GM19099 (cell line): ENCODE results near the gene FDPS.

ENCODE experiments used
- POLR2A ChIP-seq: IDR thresholded peaks from 3 replicates; pipeline ENCODE4 v1.6.1; 2011; ENCODE audit warnings: low read depth; ENCODE audit not compliant: insufficient read length; ENCODE audit errors: extremely low read depth

Gene FDPS

GRCh38 chr1:155278689-155279160 is 29.9 kb upstream of the FDPS start:
- no peak for TF ChIP-seq POLR2A

- TF ChIP-seq POLR2A, result no peak
These were observed 29.4 kb upstream of the FDPS start for GRCh38 chr1:155279268-155279667.

GRCh38 chr1:155282488-155283091 is 26.1 kb upstream of the FDPS start:
- no peak for TF ChIP-seq POLR2A

- no peak for TF ChIP-seq POLR2A
These were observed 24.2 kb upstream of the FDPS start for GRCh38 chr1:155284476-155284875.

GRCh38 chr1:155285063-155285462 is 23.6 kb upstream of the FDPS start:
- TF ChIP-seq POLR2A, result no peak

GRCh38 chr1:155285631-155286044 is 23.0 kb upstream of the FDPS start:
- no peak for TF ChIP-seq POLR2A

GRCh38 chr1:155286544-155286943 is 22.1 kb upstream of the FDPS start:
- no peak for TF ChIP-seq POLR2A

GRCh38 chr1:155287987-155288543 is 20.6 kb upstream of the FDPS start:
- TF ChIP-seq POLR2A, result no peak

GRCh38 chr1:155293086-155293749 is 15.4 kb upstream of the FDPS start:
- TF ChIP-seq POLR2A, result no peak

- no peak for TF ChIP-seq POLR2A
These were observed 14.0 kb upstream of the FDPS start for GRCh38 chr1:155294520-155295182.

GRCh38 chr1:155295183-155295941 is 13.3 kb upstream of the FDPS start:
- no peak for TF ChIP-seq POLR2A

- no peak for TF ChIP-seq POLR2A
These were observed 12.8 kb upstream of the FDPS start for GRCh38 chr1:155295942-155296267.

GRCh38 chr1:155296661-155297060 is 12.0 kb upstream of the FDPS start:
- TF ChIP-seq POLR2A, result no peak

- no peak for TF ChIP-seq POLR2A
These were observed 11.3 kb upstream of the FDPS start for GRCh38 chr1:155297384-155297783.

- no peak for TF ChIP-seq POLR2A
These were observed 8.6 kb upstream of the FDPS start for GRCh38 chr1:155300024-155300423.

GRCh38 chr1:155300553-155301329 is 7.9 kb upstream of the FDPS start:
- TF ChIP-seq POLR2A, result no peak
